ENCODE results near the gene ACTN2. TPM values are rescaled to one million over a fixed set of nuclear protein-coding genes. Genes with fewer than 3 reads are reported as not detected.

The ACTN2 gene
- total RNA-seq, 2 donors from 2014 or later, result 0.06 to 0.19 TPM

Other genes with a start within 250 kb of the ACTN2 start
- 100 to 1,000 TPM; 114 to 253 TPM for gene LGALS8, start 162.5 kb upstream of the ACTN2 start, total RNA-seq
- gene HEATR1, start 82.0 kb upstream of the ACTN2 start, total RNA-seq, result 10 to 100 TPM; 37.8 to 85.9 TPM
- 10 to 100 TPM; 52.3 to 94.6 TPM for gene MTR, start 108.8 kb downstream of the ACTN2 start, total RNA-seq